SU-DHL-6 (cell line): Measurements from ENCODE around the gene KIAA1614.

ENCODE experiments used
- H2AFZ ChIP-seq: fragments of 200-600 bp; sonication (generic); 2 replicates; pipeline ENCODE4 v1.6.1; 2014; ENCODE audit warnings: low read depth, mild to moderate bottlenecking, moderate library complexity, mixed read lengths, antibody characterized with exemption, low read length; ENCODE audit not compliant: severe bottlenecking
- H3F3A ChIP-seq: fragments of 200-600 bp; shearing (Covaris generic); 2 replicates; pipeline ENCODE4 v1.6.0; 2016; ENCODE audit warnings: antibody characterized with exemption, mild to moderate bottlenecking; ENCODE audit not compliant: insufficient read depth
- H3K27ac ChIP-seq: fragments of 200-600 bp; sonication (generic); 2 replicates; pipeline ENCODE4 v1.5.1; 2016; ENCODE audit warnings: low read depth, mild to moderate bottlenecking, low read length, moderate library complexity, mixed read lengths
- H3K27me3 ChIP-seq: fragments of 200-600 bp; sonication (generic), shearing (Covaris generic); 2 replicates; pipeline ENCODE4 v1.6.0; 2014; ENCODE audit warnings: mild to moderate bottlenecking, low read length
- H3K36me3 ChIP-seq: fragments of 200-600 bp; sonication (generic); 2 replicates; pipeline ENCODE4 v1.6.1; 2014; ENCODE audit warnings: mild to moderate bottlenecking, low read length, mixed read lengths
- H3K4me2 ChIP-seq: fragments of 300-600, 200-600 bp; shearing (Covaris generic), sonication (generic); 2 replicates; pipeline ENCODE4 v1.6.0; 2014; ENCODE audit warnings: low read length, low read depth, mild to moderate bottlenecking; ENCODE audit not compliant: poor library complexity, severe bottlenecking
- H3K4me3 ChIP-seq: fragments of 200-600 bp; sonication (generic); 2 replicates; pipeline ENCODE4 v1.5.1; 2014; ENCODE audit warnings: antibody characterized with exemption, low read length, mild to moderate bottlenecking, mixed read lengths; ENCODE audit not compliant: insufficient read depth, poor library complexity, severe bottlenecking
- H3K79me2 ChIP-seq: fragments of 200-600 bp; sonication (generic); 2 replicates; pipeline ENCODE4 v1.6.1; 2014; ENCODE audit warnings: mild to moderate bottlenecking, low read length, moderate library complexity; ENCODE audit not compliant: insufficient read depth
- H3K9ac ChIP-seq: fragments of 200-600 bp; sonication (generic); 2 replicates; pipeline ENCODE4 v1.7.0; 2014; ENCODE audit warnings: mild to moderate bottlenecking, low read length
- H3K9me2 ChIP-seq: fragments of 200-600 bp; sonication (generic); replicated peaks from 2 replicates; pipeline ENCODE4 v1.6.1; 2014; ENCODE audit warnings: low read length; ENCODE audit not compliant: insufficient read depth
- H3K9me3 ChIP-seq: fragments of 200-600 bp; sonication (generic); 2 replicates; pipeline ENCODE4 v1.6.1; 2014; ENCODE audit warnings: low read length, mixed read lengths; ENCODE audit not compliant: insufficient read depth
- H4K20me1 ChIP-seq: fragments of 200-600 bp; sonication (generic); 2 replicates; pipeline ENCODE4 v1.6.1; 2014; ENCODE audit warnings: low read depth, mild to moderate bottlenecking, antibody characterized with exemption, low read length, moderate library complexity, mixed read lengths
- EZH2phosphoT487 ChIP-seq: fragments of 200-600 bp; sonication (generic), shearing (Covaris generic); conservative IDR thresholded peaks from 2 replicates; pipeline ENCODE4 v1.6.1; 2018; ENCODE audit warnings: mild to moderate bottlenecking, antibody characterized with exemption, low read length, moderate library complexity, mixed read lengths
- TF ChIP-seq, protein P1 (sequence below): fragments of 200-600 bp; sonication (generic); IDR thresholded peaks from one replicate; pipeline ENCODE4 v1.5.1; 2017; ENCODE audit warnings: antibody characterized with exemption, mild to moderate bottlenecking, low read length, moderate library complexity; ENCODE audit not compliant: insufficient read depth, poor library complexity, severe bottlenecking

Gene KIAA1614

DNA sequence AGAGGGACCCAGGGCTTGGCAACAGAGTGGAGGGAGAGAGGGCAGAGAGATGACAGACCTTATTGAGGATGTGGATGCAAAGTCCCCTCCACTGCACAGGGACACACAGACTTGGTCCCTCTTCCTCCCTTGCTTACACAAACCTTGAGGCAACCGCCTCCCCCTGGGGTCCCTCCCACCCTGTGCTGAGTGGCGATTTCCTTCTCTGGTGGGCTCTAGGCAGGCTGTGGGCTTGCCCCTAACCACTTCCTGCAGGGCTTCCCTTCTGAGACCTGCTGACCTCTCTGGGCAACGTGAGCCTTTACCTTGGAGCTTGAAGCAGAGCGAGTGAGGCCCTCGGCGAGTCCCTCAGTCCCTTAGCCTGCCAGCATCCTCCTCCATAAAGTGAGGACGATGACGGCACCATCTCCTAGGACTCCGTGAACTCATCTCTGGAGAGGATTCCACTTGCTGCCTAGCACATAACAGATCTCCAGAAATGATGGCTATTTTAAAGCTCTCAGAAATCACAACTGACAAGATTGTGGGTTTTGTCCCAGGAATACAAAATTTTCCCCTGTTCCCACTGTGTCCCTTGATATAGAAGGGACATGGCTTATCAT lies 25.0 kb downstream of the KIAA1614 start:
- Histone ChIP-seq H3K27ac (no peak overlapping the region), H4K20me1 (no peaks in the 10 kb centered on the region), H2AFZ (no peak overlapping the region), H3K9me2 (no peaks in the 10 kb centered on the region), H3K4me3 (no peak overlapping the region), H3K79me2 (no peaks in the 10 kb centered on the region), H3K27me3 (no peaks in the 10 kb centered on the region), H3K9me3 (no peaks in the 10 kb centered on the region), H3K9ac (no peak overlapping the region), H3F3A (no peaks in the 10 kb centered on the region), H3K36me3 (no peaks in the 10 kb centered on the region), H3K4me2 (no peak overlapping the region)
- no peak for TF ChIP-seq EZH2phosphoT487
- TF ChIP-seq, protein P1, sequence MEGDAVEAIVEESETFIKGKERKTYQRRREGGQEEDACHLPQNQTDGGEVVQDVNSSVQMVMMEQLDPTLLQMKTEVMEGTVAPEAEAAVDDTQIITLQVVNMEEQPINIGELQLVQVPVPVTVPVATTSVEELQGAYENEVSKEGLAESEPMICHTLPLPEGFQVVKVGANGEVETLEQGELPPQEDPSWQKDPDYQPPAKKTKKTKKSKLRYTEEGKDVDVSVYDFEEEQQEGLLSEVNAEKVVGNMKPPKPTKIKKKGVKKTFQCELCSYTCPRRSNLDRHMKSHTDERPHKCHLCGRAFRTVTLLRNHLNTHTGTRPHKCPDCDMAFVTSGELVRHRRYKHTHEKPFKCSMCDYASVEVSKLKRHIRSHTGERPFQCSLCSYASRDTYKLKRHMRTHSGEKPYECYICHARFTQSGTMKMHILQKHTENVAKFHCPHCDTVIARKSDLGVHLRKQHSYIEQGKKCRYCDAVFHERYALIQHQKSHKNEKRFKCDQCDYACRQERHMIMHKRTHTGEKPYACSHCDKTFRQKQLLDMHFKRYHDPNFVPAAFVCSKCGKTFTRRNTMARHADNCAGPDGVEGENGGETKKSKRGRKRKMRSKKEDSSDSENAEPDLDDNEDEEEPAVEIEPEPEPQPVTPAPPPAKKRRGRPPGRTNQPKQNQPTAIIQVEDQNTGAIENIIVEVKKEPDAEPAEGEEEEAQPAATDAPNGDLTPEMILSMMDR: no peak

DNA sequence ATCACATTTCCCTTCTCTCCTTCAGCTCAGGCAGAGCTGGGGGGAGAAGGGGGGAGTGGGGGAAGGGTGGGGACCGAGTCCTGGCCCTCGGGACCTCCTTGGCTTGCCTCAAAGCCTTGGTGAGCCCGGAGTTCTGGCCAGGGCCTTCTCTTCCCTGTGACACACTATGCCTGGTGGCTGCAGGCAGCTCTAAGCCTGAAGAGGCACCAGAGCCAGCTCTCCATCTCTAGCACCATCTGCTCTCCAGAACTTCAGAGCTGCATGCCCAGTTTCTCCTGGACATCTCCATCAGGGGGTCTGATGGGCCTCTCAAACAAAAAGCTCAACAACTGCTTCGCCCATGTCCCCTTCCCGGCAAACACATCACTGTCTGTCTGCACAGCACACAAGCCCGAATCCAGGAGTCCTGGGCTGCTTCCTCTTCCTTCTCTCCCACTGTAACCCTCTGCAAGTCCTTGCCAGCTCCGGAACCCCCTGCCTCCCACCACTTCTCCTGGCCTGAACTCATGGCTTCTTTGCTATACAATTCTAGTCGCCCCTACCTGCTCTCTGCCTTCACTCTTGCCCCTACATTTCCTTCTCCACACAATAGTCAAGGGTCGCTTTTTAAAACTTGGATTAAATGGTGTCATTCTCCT lies 26.5 kb downstream of the KIAA1614 start:
- H3K9ac ChIP-seq: no peak overlapping the region
- H2AFZ ChIP-seq: no peak overlapping the region
- H3K4me2 ChIP-seq: no peak overlapping the region
- no peaks in the 10 kb centered on the region for H3K27me3 ChIP-seq
- H3K79me2 ChIP-seq: no peaks in the 10 kb centered on the region
- no peaks in the 10 kb centered on the region for H3K9me3 ChIP-seq
- H3K36me3 ChIP-seq: no peaks in the 10 kb centered on the region
- no peak overlapping the region for H3K4me3 ChIP-seq
- TF ChIP-seq, protein P1: no peak
- no peak for TF ChIP-seq EZH2phosphoT487
- H4K20me1 ChIP-seq: no peaks in the 10 kb centered on the region
- no peaks in the 10 kb centered on the region for H3F3A ChIP-seq
- no peak overlapping the region for H3K27ac ChIP-seq
- no peaks in the 10 kb centered on the region for H3K9me2 ChIP-seq

DNA sequence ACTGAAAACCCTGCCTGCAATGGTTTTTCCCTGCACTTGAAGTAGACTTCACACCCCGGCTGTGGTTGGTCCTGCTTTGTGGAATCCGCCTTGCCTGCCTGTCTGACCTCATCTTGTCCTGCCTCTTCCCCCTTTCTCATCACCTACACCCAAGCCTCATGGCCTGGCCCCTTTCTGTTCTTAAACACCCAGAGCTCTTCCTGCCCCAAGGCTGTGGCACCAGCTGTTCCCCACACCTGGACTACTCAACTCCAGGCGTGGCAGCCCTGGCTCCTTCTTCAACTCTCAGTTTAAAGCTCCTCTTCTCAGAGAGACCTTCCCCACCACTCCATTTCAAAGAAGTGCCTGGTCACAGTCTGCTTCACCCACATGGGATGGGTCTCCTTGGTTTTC lies 27.0 kb downstream of the KIAA1614 start:
- Histone ChIP-seq H4K20me1 (no peaks in the 10 kb centered on the region), H3K4me3 (no peak overlapping the region), H3K9me3 (no peaks in the 10 kb centered on the region), H3K9ac (no peak overlapping the region), H3K9me2 (no peaks in the 10 kb centered on the region), H3K36me3 (no peaks in the 10 kb centered on the region), H3F3A (no peaks in the 10 kb centered on the region), H3K27me3 (no peaks in the 10 kb centered on the region), H2AFZ (no peak overlapping the region), H3K4me2 (no peak overlapping the region), H3K27ac (no peak overlapping the region), H3K79me2 (no peaks in the 10 kb centered on the region)
- TF ChIP-seq, protein P1: no peak
- TF ChIP-seq EZH2phosphoT487: no peak
